Caco-2 (cell line): ENCODE measurements around the gene PPIL1. TPM values are rescaled to one million over a fixed set of nuclear protein-coding genes. Genes with fewer than 3 reads are reported as not detected.

Experiments used
- BruUV-seq: library from RNA; stranded (reverse); fragments of 400-500 nt; replicated peaks from 2 replicates; lab custom pipeline; 2021; lab: Mats Ljungman, UMichigan
- CTCF ChIA-PET: fragments of 300-600 bp; sonication (Branson Sonifier 250); formaldehyde crosslinking; loops from one replicate; lab custom pipeline; 2022; ENCODE audit warnings: antibody characterized with exemption; lab: Charles Lee
- POLR2A ChIA-PET: fragments of 300-600 bp; sonication (Branson Sonifier 250); formaldehyde crosslinking; loops from one replicate; lab custom pipeline; 2022; ENCODE audit warnings: antibody characterized with exemption; lab: Charles Lee
- DNase-seq, 2 experiments: peaks; one replicate each; pipeline versions ENCODE4 v3.0.0 to v3.0.0-alpha.2; 2020 to 2022
- H3K27me3 ChIP-seq: replicated peaks from 2 replicates; pipeline ENCODE4 v1.6.0; 2011; ENCODE audit warnings: low read length; ENCODE audit not compliant: control insufficient read depth, insufficient read depth
- H3K36me3 ChIP-seq: 2 replicates; pipeline ENCODE4 v1.5.1; 2011; ENCODE audit warnings: low read length; ENCODE audit not compliant: control insufficient read depth, insufficient read depth
- H3K4me1 ChIP-seq: fragments of 250-450 bp; sonication (Bioruptor Pico); 2 replicates; pipeline ENCODE4 v1.5.1; 2020; ENCODE audit warnings: mild to moderate bottlenecking
- H3K4me3 ChIP-seq: 2 replicates; pipeline ENCODE4 v1.5.1; 2011; ENCODE audit warnings: low read depth, mild to moderate bottlenecking, control low read depth, low read length
- H3K9me3 ChIP-seq: fragments of 250-450 bp; sonication (Bioruptor Pico); 2 replicates; pipeline ENCODE4 v1.5.1; 2020; ENCODE audit warnings: mild to moderate bottlenecking, moderate library complexity
- H3K27ac Mint-ChIP-seq: one replicate; pipeline ENCODE4 v1.8.0; 2022; ENCODE audit warnings: mixed read lengths; ENCODE audit not compliant: unreplicated experiment
- H3K27me3 Mint-ChIP-seq: one replicate; pipeline ENCODE4 v1.8.0; 2022; ENCODE audit warnings: mixed read lengths; ENCODE audit not compliant: insufficient read depth, unreplicated experiment
- H3K36me3 Mint-ChIP-seq: one replicate; pipeline ENCODE4 v1.8.0; 2022; ENCODE audit warnings: mild to moderate bottlenecking, mixed read lengths; ENCODE audit not compliant: insufficient read depth, unreplicated experiment
- H3K4me1 Mint-ChIP-seq: one replicate; pipeline ENCODE4 v1.8.0; 2022; ENCODE audit warnings: low read depth, mixed read lengths; ENCODE audit not compliant: unreplicated experiment
- H3K4me3 Mint-ChIP-seq: one replicate; pipeline ENCODE4 v1.8.0; 2022; ENCODE audit warnings: mild to moderate bottlenecking, moderate library complexity, mixed read lengths; ENCODE audit not compliant: unreplicated experiment
- H3K9me3 Mint-ChIP-seq: one replicate; pipeline ENCODE4 v1.8.0; 2022; ENCODE audit warnings: mixed read lengths; ENCODE audit not compliant: unreplicated experiment
- intact Hi-C: fragments of 100-400 bp; cut with micrococcal nuclease; formaldehyde crosslinking; loops from one replicate; pipeline ENCODE4 v1.10.0; 2022; ENCODE audit not compliant: unreplicated experiment
- total RNA-seq: library from RNA; stranded (reverse); gene quantifications from 2 replicates; pipeline ENCODE4 v1.2.3, GENCODE V29; 2022
- TF ChIP-seq, protein P1 (sequence below), 2 experiments: fragments of 200-600 bp in 1 of 2; IDR thresholded peaks; 1 replicate in 1 of 2; 2 replicates in 1 of 2; pipeline versions ENCODE4 v1.5.1 to v1.8.0; 2011 to 2022; ENCODE audit warnings: antibody characterized with exemption in 1 of 2, control low read depth in 1 of 2, inconsistent platforms in 1 of 2, low read depth in 1 of 2, low read length in 1 of 2, mild to moderate bottlenecking in 1 of 2, moderate library complexity in 1 of 2; ENCODE audit not compliant: insufficient read depth in 1 of 2, severe bottlenecking in 1 of 2, unreplicated experiment in 1 of 2

Gene PPIL1
- total RNA-seq, 1 experiment from 2014 or later = 61.2 TPM

DNA sequence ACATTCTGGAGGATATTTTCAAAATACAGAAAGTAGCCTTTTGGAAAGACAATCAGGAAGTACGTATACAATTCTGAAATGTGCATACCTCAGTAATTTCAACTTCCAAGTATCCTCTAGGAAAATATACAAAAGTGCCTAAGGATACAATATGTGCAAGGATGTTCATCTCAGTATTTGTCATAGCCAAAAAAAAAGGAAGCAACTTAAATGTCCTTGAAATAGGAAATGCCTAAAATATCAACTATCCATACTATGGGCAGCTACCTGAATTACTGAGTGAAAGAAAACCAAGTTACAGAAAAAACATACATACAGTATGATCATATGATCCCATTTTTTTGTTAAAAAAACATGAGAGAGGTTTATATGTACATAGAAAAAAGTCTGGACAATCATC, 1.5 kb downstream of the PPIL1 start:
- no TSS peak for BruUV-seq
- CTCF ChIA-PET = interaction anchor here (0.9 to 4.2 kb wide), 4 partner anchors 13 to 145 kb away, joined by 3 to 31 read pairs (median 17); partner anchors contain the start of gene C6orf89
- no peak overlapping the region for H3K4me3 ChIP-seq
- Mint-ChIP-seq H3K4me1 (peaks cover 8% of the 10 kb centered on the region), H3K27me3 (no peaks in the 10 kb centered on the region), H3K4me3 (peak overlapping the region; percentile 92), H3K27ac (peak overlapping the region; percentile 98), H3K9me3 (no peaks in the 10 kb centered on the region), H3K36me3 (peaks cover 23% of the 10 kb centered on the region)
- TF ChIP-seq, protein P1, sequence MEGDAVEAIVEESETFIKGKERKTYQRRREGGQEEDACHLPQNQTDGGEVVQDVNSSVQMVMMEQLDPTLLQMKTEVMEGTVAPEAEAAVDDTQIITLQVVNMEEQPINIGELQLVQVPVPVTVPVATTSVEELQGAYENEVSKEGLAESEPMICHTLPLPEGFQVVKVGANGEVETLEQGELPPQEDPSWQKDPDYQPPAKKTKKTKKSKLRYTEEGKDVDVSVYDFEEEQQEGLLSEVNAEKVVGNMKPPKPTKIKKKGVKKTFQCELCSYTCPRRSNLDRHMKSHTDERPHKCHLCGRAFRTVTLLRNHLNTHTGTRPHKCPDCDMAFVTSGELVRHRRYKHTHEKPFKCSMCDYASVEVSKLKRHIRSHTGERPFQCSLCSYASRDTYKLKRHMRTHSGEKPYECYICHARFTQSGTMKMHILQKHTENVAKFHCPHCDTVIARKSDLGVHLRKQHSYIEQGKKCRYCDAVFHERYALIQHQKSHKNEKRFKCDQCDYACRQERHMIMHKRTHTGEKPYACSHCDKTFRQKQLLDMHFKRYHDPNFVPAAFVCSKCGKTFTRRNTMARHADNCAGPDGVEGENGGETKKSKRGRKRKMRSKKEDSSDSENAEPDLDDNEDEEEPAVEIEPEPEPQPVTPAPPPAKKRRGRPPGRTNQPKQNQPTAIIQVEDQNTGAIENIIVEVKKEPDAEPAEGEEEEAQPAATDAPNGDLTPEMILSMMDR (IDR thresholded peaks at IDR 0.05; ENCODE audit: insufficient read depth in 1 of 2, low read depth in 1 of 2, low read length in 1 of 2, severe bottlenecking in 1 of 2, unreplicated experiment in 1 of 2) = no peak
- POLR2A ChIA-PET = interaction anchor here (0.7 to 1.0 kb wide), 3 partner anchors 9 to 145 kb away, joined by 3 to 4 read pairs (median 3); partner anchors contain the start of gene MTCH1
- 0 out of 2 replicates have a peak, but pooled peaks cover 5% of the 10 kb centered on the region for H3K4me1 ChIP-seq
- intact Hi-C loops = no loop called here
- no peaks in the 10 kb centered on the region for H3K36me3 ChIP-seq
- no peaks in the 10 kb centered on the region for H3K27me3 ChIP-seq
- DNase-seq = no peak
- H3K9me3 ChIP-seq = no peaks in the 10 kb centered on the region

DNA sequence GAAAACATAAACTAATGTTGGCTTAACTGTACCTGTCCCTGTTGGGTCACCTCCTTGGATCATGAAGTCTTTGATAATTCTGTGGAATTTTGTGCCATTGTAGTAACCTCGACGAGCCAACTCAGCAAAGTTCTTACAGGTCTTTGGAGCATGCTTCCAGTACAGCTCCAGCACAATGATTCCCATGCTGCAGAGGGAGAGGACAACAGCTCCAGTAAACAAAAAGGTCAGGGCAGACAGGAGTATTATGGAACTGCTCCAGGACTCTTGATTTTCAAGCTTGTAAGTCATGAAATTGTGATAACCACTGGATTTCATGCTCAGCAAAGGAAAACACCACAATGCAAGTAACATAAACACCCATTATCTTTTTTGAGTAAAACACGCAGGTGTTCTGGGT, 2.9 kb downstream of the PPIL1 start:
- Mint-ChIP-seq H3K36me3 (peaks cover 30% of the 10 kb centered on the region), H3K27me3 (no peaks in the 10 kb centered on the region), H3K4me1 (peaks cover 15% of the 10 kb centered on the region), H3K9me3 (no peaks in the 10 kb centered on the region), H3K27ac (no peak overlapping the region), H3K4me3 (no peak overlapping the region)
- Histone ChIP-seq H3K27me3 (no peaks in the 10 kb centered on the region), H3K36me3 (no peaks in the 10 kb centered on the region), H3K9me3 (no peaks in the 10 kb centered on the region), H3K4me1 (0 out of 2 replicates have a peak, but pooled peaks cover 5% of the 10 kb centered on the region), H3K4me3 (no peak overlapping the region)
- intact Hi-C loops = no loop called here
- TF ChIP-seq, protein P1 (IDR thresholded peaks at IDR 0.05; ENCODE audit: insufficient read depth in 1 of 2, low read depth in 1 of 2, low read length in 1 of 2, severe bottlenecking in 1 of 2, unreplicated experiment in 1 of 2) = no peak
- ChIA-PET CTCF (no interaction called here), POLR2A (no interaction called here)
- DNase-seq = no peak
- no TSS peak for BruUV-seq

DNA sequence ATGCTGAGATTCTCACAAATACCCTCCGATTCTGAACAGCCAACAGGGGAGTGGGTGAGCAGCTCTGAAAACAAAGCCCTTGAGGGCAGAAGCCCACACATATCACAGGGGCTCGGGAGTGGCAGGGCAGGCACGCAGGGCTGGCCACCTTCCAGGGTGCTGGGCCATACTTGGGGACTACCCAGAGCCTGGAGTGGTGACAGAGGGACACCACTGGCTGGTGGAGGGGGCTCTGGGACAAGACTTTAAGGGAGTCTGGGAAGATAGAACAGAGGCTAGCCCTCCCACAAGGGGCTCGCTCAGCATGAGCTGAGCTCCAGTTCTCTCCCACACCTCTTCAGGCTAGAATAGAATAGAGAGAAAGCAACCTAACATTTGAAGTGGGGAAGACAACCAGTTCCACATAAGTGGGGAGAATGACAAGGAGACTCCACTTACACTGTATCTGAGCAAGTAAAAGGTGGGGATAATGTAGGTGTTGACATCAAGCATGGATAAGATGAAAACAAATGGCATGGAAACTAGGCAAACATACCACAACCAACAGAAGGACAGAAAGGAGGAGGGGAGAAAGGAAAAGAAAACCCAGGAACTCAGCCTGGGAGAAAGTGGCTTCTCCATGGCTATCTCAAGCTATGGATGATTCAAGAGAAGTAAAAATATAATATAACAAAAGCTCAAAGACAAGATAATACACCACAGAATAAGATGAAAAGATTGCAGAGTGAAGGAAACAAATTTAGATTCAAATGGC, 7.0 kb downstream of the PPIL1 start:
- POLR2A ChIA-PET = no interaction called here
- H3K36me3 ChIP-seq = no peaks in the 10 kb centered on the region; the same call in 1 of the 2 replicates

More for the DNA sequence above, 7.0 kb downstream of the PPIL1 start:
- Mint-ChIP-seq H3K4me1 (peaks cover 6% of the 10 kb centered on the region), H3K36me3 (peaks cover 35% of the 10 kb centered on the region), H3K4me3 (no peak overlapping the region), H3K27me3 (no peaks in the 10 kb centered on the region), H3K27ac (no peak overlapping the region), H3K9me3 (no peaks in the 10 kb centered on the region)
- Histone ChIP-seq H3K27me3 (no peaks in the 10 kb centered on the region), H3K4me1 (no peaks in the 10 kb centered on the region), H3K4me3 (no peak overlapping the region), H3K9me3 (no peaks in the 10 kb centered on the region)
- DNase-seq = no peak
- TF ChIP-seq, protein P1 (IDR thresholded peaks at IDR 0.05; ENCODE audit: insufficient read depth in 1 of 2, low read depth in 1 of 2, low read length in 1 of 2, severe bottlenecking in 1 of 2, unreplicated experiment in 1 of 2) = no peak
- intact Hi-C loops = no loop called here
- CTCF ChIA-PET = no interaction called here
- BruUV-seq = no TSS peak
